Measurements from ENCODE around the gene SFI1.
"Not testable (repeated sequence)": the region's sequence is repeated elsewhere in the genome, so short reads cannot be mapped to it uniquely, and the experiment has no call there.

Gene SFI1

GRCh38 chr22:31588970-31589675 is 92.8 kb downstream of the SFI1 start:
- no peak for DNase-seq (ENCODE audit: low read depth in 2 of 2)

- not testable (repeated sequence) for DNase-seq (ENCODE audit: low read depth in 2 of 2)
Measured at GRCh38 chr22:31590161-31590560, 93.8 kb downstream of the SFI1 start.

GRCh38 chr22:31595271-31595670 is 98.9 kb downstream of the SFI1 start:
- no peak for DNase-seq (ENCODE audit: low read depth in 2 of 2)

- no peak for DNase-seq (ENCODE audit: low read depth in 2 of 2)
Measured at GRCh38 chr22:31602259-31602952, 106.1 kb downstream of the SFI1 start.

GRCh38 chr22:31603081-31603525 is 106.8 kb downstream of the SFI1 start:
- no peak for DNase-seq (ENCODE audit: low read depth in 2 of 2)

- DNase-seq (ENCODE audit: low read depth in 2 of 2), result no peak
Measured at GRCh38 chr22:31603574-31603973, 107.2 kb downstream of the SFI1 start.

GRCh38 chr22:31604137-31604705 is 107.9 kb downstream of the SFI1 start:
- no peak for DNase-seq (ENCODE audit: low read depth in 2 of 2)

- no peak for DNase-seq (ENCODE audit: low read depth in 2 of 2)
Measured at GRCh38 chr22:31604746-31605705, 108.7 kb downstream of the SFI1 start.

- no peak for DNase-seq (ENCODE audit: low read depth in 2 of 2)
Measured at GRCh38 chr22:31605851-31606585, 109.7 kb downstream of the SFI1 start.

- no peak for DNase-seq (ENCODE audit: low read depth in 2 of 2)
Measured at GRCh38 chr22:31607696-31608095, 111.4 kb downstream of the SFI1 start.

- DNase-seq (ENCODE audit: low read depth in 2 of 2), result no peak
Measured at GRCh38 chr22:31609716-31610115, 113.4 kb downstream of the SFI1 start.

- no peak for DNase-seq (ENCODE audit: low read depth in 2 of 2)
Measured at GRCh38 chr22:31610611-31611010, 114.3 kb downstream of the SFI1 start.

- no peak for DNase-seq (ENCODE audit: low read depth in 2 of 2)
Measured at GRCh38 chr22:31611061-31611760, 114.9 kb downstream of the SFI1 start.

GRCh38 chr22:31612891-31613285 is 116.6 kb downstream of the SFI1 start:
- DNase-seq (ENCODE audit: low read depth in 2 of 2), result no peak

GRCh38 chr22:31613286-31613903 is 117.1 kb downstream of the SFI1 start:
- no peak for DNase-seq (ENCODE audit: low read depth in 2 of 2)

- no peak for DNase-seq (ENCODE audit: low read depth in 2 of 2)
Measured at GRCh38 chr22:31613904-31614296, 117.6 kb downstream of the SFI1 start.

GRCh38 chr22:31614781-31615490 is 118.6 kb downstream of the SFI1 start:
- DNase-seq (ENCODE audit: low read depth in 2 of 2), result no peak

GRCh38 chr22:31615491-31615860 is 119.1 kb downstream of the SFI1 start:
- no peak for DNase-seq (ENCODE audit: low read depth in 2 of 2)

GRCh38 chr22:31615940-31616314 is 119.6 kb downstream of the SFI1 start:
- no peak for DNase-seq (ENCODE audit: low read depth in 2 of 2)

Data from stimulated activated CD4-positive, alpha-beta T cell treated with anti-CD3 and anti-CD28 coated beads, Interleukin-1b, Interleukin-23, amount 100 ng/mL, for 1 hour (primary cell).